GM20000 (cell line): ENCODE measurements around the gene UBXN6.
A peak's percentile ranks its signal among the peaks of the same experiment; 100 is the strongest.

Source experiments
- DNase-seq: peaks from one replicate; pipeline ENCODE4 v3.0.0; 2012; ENCODE audit warnings: low spot score
- CTCF ChIP-seq: IDR thresholded peaks from 2 replicates; pipeline ENCODE4 v1.5.1; 2012; ENCODE audit warnings: mild to moderate bottlenecking, control low read depth; ENCODE audit errors: extremely low read depth, missing control alignments

The UBXN6 gene

GRCh38 chr19:4430760-4431159 is 26.8 kb downstream of the UBXN6 start:
- peak; percentile 34 for DNase-seq
- TF ChIP-seq CTCF = no peak

GRCh38 chr19:4429771-4430171 is 27.8 kb downstream of the UBXN6 start:
- TF ChIP-seq CTCF = no peak
- no peak for DNase-seq

GRCh38 chr19:4429256-4429655 is 28.3 kb downstream of the UBXN6 start:
- DNase-seq = no peak
- TF ChIP-seq CTCF = no peak

GRCh38 chr19:4428326-4428975 is 29.1 kb downstream of the UBXN6 start:
- TF ChIP-seq CTCF = no peak
- DNase-seq = no peak

- no peak for TF ChIP-seq CTCF
- DNase-seq = no peak
These were observed 32.1 kb downstream of the UBXN6 start for GRCh38 chr19:4425537-4425936.

GRCh38 chr19:4423416-4424126 is 34.0 kb downstream of the UBXN6 start:
- no peak for TF ChIP-seq CTCF
- DNase-seq = no peak

GRCh38 chr19:4416268-4416667 is 41.3 kb downstream of the UBXN6 start:
- TF ChIP-seq CTCF = no peak
- DNase-seq = no peak
